SU-DHL-6 (cell line): ENCODE results near the gene NDUFS8.

Experiments
- H2AFZ ChIP-seq: fragments of 200-600 bp; sonication (generic); 2 replicates; pipeline ENCODE4 v1.6.1; 2014; ENCODE audit warnings: low read depth, mild to moderate bottlenecking, moderate library complexity, mixed read lengths, antibody characterized with exemption, low read length; ENCODE audit not compliant: severe bottlenecking
- H3F3A ChIP-seq: fragments of 200-600 bp; shearing (Covaris generic); 2 replicates; pipeline ENCODE4 v1.6.0; 2016; ENCODE audit warnings: antibody characterized with exemption, mild to moderate bottlenecking; ENCODE audit not compliant: insufficient read depth
- H3K27ac ChIP-seq: fragments of 200-600 bp; sonication (generic); 2 replicates; pipeline ENCODE4 v1.5.1; 2016; ENCODE audit warnings: low read depth, mild to moderate bottlenecking, low read length, moderate library complexity, mixed read lengths
- H3K27me3 ChIP-seq: fragments of 200-600 bp; sonication (generic), shearing (Covaris generic); 2 replicates; pipeline ENCODE4 v1.6.0; 2014; ENCODE audit warnings: mild to moderate bottlenecking, low read length
- H3K36me3 ChIP-seq: fragments of 200-600 bp; sonication (generic); 2 replicates; pipeline ENCODE4 v1.6.1; 2014; ENCODE audit warnings: mild to moderate bottlenecking, low read length, mixed read lengths
- H3K4me2 ChIP-seq: fragments of 300-600, 200-600 bp; shearing (Covaris generic), sonication (generic); 2 replicates; pipeline ENCODE4 v1.6.0; 2014; ENCODE audit warnings: low read length, low read depth, mild to moderate bottlenecking; ENCODE audit not compliant: poor library complexity, severe bottlenecking
- H3K4me3 ChIP-seq: fragments of 200-600 bp; sonication (generic); 2 replicates; pipeline ENCODE4 v1.5.1; 2014; ENCODE audit warnings: antibody characterized with exemption, low read length, mild to moderate bottlenecking, mixed read lengths; ENCODE audit not compliant: insufficient read depth, poor library complexity, severe bottlenecking
- H3K79me2 ChIP-seq: fragments of 200-600 bp; sonication (generic); 2 replicates; pipeline ENCODE4 v1.6.1; 2014; ENCODE audit warnings: mild to moderate bottlenecking, low read length, moderate library complexity; ENCODE audit not compliant: insufficient read depth
- H3K9ac ChIP-seq: fragments of 200-600 bp; sonication (generic); 2 replicates; pipeline ENCODE4 v1.7.0; 2014; ENCODE audit warnings: mild to moderate bottlenecking, low read length
- H3K9me2 ChIP-seq: fragments of 200-600 bp; sonication (generic); replicated peaks from 2 replicates; pipeline ENCODE4 v1.6.1; 2014; ENCODE audit warnings: low read length; ENCODE audit not compliant: insufficient read depth
- H3K9me3 ChIP-seq: fragments of 200-600 bp; sonication (generic); 2 replicates; pipeline ENCODE4 v1.6.1; 2014; ENCODE audit warnings: low read length, mixed read lengths; ENCODE audit not compliant: insufficient read depth
- H4K20me1 ChIP-seq: fragments of 200-600 bp; sonication (generic); 2 replicates; pipeline ENCODE4 v1.6.1; 2014; ENCODE audit warnings: low read depth, mild to moderate bottlenecking, antibody characterized with exemption, low read length, moderate library complexity, mixed read lengths
- CTCF ChIP-seq: fragments of 200-600 bp; sonication (generic); IDR thresholded peaks from one replicate; pipeline ENCODE4 v1.5.1; 2017; ENCODE audit warnings: antibody characterized with exemption, mild to moderate bottlenecking, low read length, moderate library complexity; ENCODE audit not compliant: insufficient read depth, poor library complexity, severe bottlenecking
- EZH2phosphoT487 ChIP-seq: fragments of 200-600 bp; sonication (generic), shearing (Covaris generic); conservative IDR thresholded peaks from 2 replicates; pipeline ENCODE4 v1.6.1; 2018; ENCODE audit warnings: mild to moderate bottlenecking, antibody characterized with exemption, low read length, moderate library complexity, mixed read lengths

NDUFS8 gene

GRCh38 chr11:68002938-68003845, 27.3 kb upstream of the NDUFS8 start:
- Histone ChIP-seq H2AFZ (no peak overlapping the region), H3K36me3 (no peaks in the 10 kb centered on the region), H3K27ac (peak overlapping the region; percentile 80), H3K9me3 (no peaks in the 10 kb centered on the region), H3K4me2 (peak overlapping the region; percentile 68), H3K9ac (peak overlapping the region; percentile 65), H3K27me3 (no peaks in the 10 kb centered on the region), H3K4me3 (peak overlapping the region; percentile 67), H3K9me2 (no peaks in the 10 kb centered on the region), H3F3A (peaks cover 15% of the 10 kb centered on the region), H4K20me1 (no peaks in the 10 kb centered on the region), H3K79me2 (no peaks in the 10 kb centered on the region)
- TF ChIP-seq CTCF (no peak), EZH2phosphoT487 (no peak)

GRCh38 chr11:68003846-68004550, 26.5 kb upstream of the NDUFS8 start, which contains the start of gene UNC93B1:
TSS of gene UNC93B1 (minus strand) at chr11:68004097. CDS start at chr11:68004043, 54 bp downstream.
- no peaks in the 10 kb centered on the region for H3K9me2 ChIP-seq
- no peaks in the 10 kb centered on the region for H3K9me3 ChIP-seq
- H3K79me2 ChIP-seq = no peaks in the 10 kb centered on the region
- H4K20me1 ChIP-seq = no peaks in the 10 kb centered on the region
- peak within 1 kb of the TSS; percentile 67 for H3K4me3 ChIP-seq
- H3K9ac ChIP-seq = peak within 1 kb of the TSS; percentile 65
- peak within 1 kb of the TSS; percentile 10 for H2AFZ ChIP-seq
- peaks cover 15% of the 10 kb centered on the region for H3F3A ChIP-seq
- H3K27ac ChIP-seq = peak within 1 kb of the TSS; percentile 80
- H3K4me2 ChIP-seq = peak within 1 kb of the TSS; percentile 68
- no peak for TF ChIP-seq CTCF
- TF ChIP-seq EZH2phosphoT487 = no peak
- no peaks in the 10 kb centered on the region for H3K36me3 ChIP-seq
- H3K27me3 ChIP-seq = no peaks in the 10 kb centered on the region

DNA sequence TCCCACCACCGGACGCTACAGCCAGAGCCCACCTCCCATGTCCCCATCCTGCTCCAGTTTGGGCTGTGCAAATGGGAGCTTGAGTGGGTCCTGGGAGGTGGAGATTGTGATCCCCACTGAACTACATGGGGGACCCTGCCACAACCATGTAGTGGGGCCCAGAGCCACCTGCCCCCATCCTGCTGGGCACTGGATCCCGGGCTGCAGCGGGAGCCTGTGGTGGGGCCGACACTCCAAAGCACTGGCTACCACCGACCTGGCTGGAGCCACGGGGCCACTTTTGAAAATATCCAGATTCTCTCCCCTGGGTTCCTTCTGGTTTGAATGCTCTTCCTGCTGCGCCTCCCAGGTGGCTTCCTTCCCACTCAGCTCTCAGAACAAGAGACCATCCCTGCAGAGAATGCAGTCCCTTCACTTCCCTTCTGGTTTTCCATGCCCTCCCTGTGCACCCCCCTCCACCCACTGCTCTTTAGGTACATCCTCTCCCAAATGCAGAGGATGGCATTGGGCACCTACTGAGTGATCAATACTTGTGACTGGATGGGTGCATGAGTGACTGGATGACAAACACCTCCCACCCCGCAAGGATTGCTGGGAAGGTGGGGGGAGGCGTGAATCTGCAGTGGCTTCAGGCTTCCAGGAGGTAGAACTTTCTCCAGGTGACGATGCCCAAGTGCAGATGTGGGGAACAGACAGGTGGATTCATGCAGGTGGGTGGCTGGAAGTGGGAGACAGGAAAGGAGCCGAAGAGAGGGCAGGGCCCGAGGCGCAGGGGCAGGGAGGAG, 25.7 kb upstream of the NDUFS8 start:
- Histone ChIP-seq H3K4me3 (no peak overlapping the region), H4K20me1 (no peaks in the 10 kb centered on the region), H3K79me2 (no peaks in the 10 kb centered on the region), H2AFZ (no peak overlapping the region), H3K9me2 (no peaks in the 10 kb centered on the region), H3K4me2 (peak overlapping the region; percentile 68), H3K9me3 (no peaks in the 10 kb centered on the region), H3F3A (peaks cover 21% of the 10 kb centered on the region), H3K9ac (peak overlapping the region; percentile 65), H3K36me3 (no peaks in the 10 kb centered on the region), H3K27ac (no peak overlapping the region), H3K27me3 (no peaks in the 10 kb centered on the region)
- TF ChIP-seq EZH2phosphoT487 = no peak
- TF ChIP-seq CTCF = no peak
